ENCODE measurements around the gene UQCC3.

DNA sequence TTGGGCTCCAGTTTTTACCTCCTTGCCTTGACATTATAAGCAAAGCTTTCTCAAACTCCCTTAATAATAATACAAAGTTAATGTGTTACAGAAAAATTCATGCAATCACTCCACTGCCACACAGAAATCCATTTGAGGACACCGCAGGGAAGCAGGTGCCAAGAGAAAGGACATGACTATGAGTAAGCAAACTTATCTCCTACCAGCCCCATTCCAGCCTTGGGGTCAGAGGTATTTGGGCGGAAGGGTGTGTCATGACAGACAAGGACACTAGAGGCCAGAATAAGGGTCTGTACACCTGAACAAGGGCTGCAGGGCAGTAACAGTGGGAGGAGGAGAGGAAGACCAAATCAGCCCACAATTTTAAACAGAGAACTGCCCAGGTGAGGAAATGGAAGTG lies 41.9 kb downstream of the UQCC3 start:
- TF ChIP-seq POLR2A (IDR thresholded peaks at IDR 0.05), result no peak
- TF ChIP-seq, protein P1, sequence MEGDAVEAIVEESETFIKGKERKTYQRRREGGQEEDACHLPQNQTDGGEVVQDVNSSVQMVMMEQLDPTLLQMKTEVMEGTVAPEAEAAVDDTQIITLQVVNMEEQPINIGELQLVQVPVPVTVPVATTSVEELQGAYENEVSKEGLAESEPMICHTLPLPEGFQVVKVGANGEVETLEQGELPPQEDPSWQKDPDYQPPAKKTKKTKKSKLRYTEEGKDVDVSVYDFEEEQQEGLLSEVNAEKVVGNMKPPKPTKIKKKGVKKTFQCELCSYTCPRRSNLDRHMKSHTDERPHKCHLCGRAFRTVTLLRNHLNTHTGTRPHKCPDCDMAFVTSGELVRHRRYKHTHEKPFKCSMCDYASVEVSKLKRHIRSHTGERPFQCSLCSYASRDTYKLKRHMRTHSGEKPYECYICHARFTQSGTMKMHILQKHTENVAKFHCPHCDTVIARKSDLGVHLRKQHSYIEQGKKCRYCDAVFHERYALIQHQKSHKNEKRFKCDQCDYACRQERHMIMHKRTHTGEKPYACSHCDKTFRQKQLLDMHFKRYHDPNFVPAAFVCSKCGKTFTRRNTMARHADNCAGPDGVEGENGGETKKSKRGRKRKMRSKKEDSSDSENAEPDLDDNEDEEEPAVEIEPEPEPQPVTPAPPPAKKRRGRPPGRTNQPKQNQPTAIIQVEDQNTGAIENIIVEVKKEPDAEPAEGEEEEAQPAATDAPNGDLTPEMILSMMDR (IDR thresholded peaks at IDR 0.05), result no peak
